GM12873 (cell line): Measurements from ENCODE around the gene CD200.

Experiments
- TF ChIP-seq, protein P1 (sequence below): IDR thresholded peaks from 2 replicates; pipeline ENCODE4 v1.5.1; 2012; ENCODE audit warnings: low read depth, mild to moderate bottlenecking, moderate library complexity, low read length, control low read depth; ENCODE audit not compliant: insufficient read depth; ENCODE audit errors: missing control alignments

The CD200 gene, protein sequence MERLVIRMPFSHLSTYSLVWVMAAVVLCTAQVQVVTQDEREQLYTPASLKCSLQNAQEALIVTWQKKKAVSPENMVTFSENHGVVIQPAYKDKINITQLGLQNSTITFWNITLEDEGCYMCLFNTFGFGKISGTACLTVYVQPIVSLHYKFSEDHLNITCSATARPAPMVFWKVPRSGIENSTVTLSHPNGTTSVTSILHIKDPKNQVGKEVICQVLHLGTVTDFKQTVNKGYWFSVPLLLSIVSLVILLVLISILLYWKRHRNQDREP

GRCh38 chr3:112333002-112333380 is at the start of gene CD200:
TSS of gene CD200 (plus strand) at chr3:112333156. CDS start at chr3:112333213, 57 bp downstream.
- TF ChIP-seq, protein P1, sequence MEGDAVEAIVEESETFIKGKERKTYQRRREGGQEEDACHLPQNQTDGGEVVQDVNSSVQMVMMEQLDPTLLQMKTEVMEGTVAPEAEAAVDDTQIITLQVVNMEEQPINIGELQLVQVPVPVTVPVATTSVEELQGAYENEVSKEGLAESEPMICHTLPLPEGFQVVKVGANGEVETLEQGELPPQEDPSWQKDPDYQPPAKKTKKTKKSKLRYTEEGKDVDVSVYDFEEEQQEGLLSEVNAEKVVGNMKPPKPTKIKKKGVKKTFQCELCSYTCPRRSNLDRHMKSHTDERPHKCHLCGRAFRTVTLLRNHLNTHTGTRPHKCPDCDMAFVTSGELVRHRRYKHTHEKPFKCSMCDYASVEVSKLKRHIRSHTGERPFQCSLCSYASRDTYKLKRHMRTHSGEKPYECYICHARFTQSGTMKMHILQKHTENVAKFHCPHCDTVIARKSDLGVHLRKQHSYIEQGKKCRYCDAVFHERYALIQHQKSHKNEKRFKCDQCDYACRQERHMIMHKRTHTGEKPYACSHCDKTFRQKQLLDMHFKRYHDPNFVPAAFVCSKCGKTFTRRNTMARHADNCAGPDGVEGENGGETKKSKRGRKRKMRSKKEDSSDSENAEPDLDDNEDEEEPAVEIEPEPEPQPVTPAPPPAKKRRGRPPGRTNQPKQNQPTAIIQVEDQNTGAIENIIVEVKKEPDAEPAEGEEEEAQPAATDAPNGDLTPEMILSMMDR, result peak; percentile 21

DNA sequence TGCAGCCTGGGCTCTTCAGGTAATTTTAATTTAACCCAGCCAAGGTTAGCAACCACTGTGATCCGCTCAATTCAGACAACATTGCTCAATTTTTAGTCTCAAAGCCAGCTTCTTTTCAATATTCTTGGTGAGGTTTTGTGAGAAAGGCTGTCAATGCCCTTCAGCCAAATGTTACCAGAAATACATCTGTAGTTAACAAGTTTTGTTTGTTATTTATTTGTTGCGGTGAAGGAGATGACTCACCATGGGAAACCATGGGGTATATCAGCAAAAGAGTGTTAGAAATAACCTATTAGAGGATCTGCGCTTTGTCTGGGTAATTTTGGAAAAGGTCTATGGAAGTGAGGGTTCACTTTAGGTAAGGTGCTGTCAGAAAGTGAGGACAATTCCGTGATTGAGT is 43.9 kb upstream of the CD200 start:
- TF ChIP-seq, protein P1, result no peak

DNA sequence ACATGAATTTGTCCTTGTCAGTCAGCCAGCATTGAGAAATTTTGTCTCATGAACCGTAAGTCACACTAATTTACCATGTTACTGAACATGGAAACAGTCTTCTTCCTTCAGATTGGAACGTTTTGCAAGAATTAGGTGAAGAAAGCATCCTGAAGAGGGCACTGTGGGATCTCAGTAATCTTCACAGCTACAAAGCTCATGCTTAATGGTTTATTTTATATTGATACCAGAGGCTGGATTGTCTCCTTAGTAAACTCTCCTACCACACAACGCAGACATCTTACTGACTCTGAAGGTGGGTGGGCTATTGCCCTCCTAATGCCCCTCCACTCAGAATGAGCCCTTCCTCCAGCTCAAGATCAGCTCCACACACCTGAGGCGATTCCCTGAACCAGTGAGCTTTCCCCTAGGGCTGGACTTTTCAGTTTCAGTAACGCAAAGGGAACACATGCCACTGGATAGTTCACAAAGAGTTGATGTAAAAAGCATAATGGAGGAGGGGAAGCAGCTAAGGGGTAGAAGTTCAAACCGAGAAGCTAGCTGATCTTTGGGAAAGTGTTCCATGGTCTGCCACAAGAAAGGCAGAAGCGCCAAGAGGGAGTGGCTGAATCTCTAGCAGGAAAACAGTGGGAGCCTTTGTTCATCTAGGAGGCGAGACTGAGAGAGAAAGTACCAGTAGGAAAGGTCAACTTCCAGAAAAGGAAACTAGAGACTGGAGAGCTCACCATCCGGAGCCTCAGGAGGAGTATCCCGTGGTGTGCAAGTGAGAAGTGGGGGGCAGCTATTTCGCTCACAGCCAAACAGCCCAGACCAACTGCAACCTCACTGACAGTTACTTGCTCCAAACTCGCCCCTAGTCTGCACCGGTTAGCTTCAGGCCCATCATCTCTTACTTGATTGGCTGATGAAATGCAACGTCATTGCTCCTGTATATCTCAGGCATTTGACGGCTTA is 39.3 kb upstream of the CD200 start, which contains the start of gene SLC9C1:
Gene SLC9C1 (minus strand): TSS at position 849 of the 954 bp plus-strand sequence. CDS start 7,425 bp downstream, outside the sequence.
- TF ChIP-seq, protein P1, result peak; percentile 71

DNA sequence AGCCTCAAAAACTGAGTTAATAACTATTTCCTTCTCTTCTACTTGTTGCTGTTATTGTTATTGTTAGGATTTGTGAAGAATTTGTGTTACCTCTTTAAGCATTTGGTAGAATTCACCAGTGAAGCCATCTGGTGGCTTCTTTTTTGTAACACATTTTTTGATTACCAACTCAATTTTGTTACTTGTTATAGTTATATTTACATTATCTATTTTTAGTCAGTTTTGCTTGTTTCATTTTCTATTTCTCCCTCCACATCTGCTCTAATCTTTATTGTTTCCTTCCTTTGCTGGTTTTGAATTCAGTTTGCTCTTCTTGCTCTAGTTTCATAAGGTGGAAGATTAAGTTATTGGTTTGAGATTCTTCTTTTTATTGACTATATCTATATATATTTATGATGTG is 35.2 kb upstream of the CD200 start:
- TF ChIP-seq, protein P1, result peak; percentile 8

DNA sequence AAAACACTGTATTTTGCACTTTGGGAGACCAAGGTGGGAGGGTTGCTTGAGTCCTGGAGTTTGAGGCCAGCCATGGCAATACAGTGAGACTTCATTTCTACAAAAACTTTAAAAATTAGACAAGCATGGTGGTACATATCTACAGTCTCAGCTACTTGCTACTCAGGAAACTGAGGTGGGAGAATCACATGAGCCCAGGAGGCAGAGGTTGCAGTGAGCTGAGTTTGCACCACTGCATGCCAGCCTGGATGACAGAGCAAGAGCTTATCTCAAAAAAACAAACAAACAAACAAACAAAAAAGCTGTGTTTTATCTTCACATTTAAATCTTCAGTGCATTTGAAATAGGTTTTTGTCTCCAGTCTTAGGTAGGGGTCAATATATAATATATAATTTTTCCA is 34.2 kb upstream of the CD200 start:
- TF ChIP-seq, protein P1, result no peak

DNA sequence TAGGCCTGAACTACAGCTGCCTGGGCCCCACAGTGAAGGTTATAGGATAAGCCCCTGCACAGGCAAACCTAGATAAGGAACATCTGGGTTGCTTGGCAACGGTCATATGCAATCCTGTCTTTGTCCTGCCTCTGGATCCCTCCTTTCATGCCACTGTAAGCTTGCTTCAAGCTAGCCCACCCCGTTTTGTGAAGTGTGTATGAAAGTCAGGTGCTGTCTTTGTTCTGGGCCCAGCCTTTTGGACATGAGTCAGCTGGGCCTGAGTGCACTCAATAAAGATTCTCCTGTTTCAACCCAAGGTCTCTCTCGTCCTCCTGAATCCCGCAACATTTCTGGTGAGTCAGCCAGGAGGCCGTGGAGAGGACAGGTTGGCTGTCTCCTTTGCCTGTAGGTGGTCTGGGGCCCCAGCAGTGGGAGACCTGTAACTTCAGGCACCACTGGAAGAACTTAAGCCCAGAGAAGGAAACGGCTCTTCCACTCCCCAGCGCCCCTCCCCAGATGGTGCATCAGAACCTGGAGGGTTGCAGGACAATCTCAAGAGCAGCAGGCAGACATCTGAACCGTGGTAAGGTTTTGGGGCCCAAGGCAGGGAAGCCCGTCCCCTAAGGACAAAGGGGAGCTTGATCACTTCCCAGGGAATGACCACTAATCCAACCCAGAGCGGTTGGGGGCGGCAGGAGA is 30.7 kb upstream of the CD200 start:
- TF ChIP-seq, protein P1, result no peak
